Endothelial cell of umbilical vein (primary cell): ENCODE data around the gene FXYD6. TPM values are rescaled to one million over a fixed set of nuclear protein-coding genes. Genes with fewer than 3 reads are reported as not detected.

Source experiments
- BruUV-seq: library from RNA; stranded (reverse); fragments of 400-500 nt; replicated peaks from 2 replicates; lab custom pipeline; 2021; lab: Mats Ljungman, UMichigan
- CTCF ChIA-PET: fragments of 300-600, 350-600 bp; sonication (Branson Sonifier 250); formaldehyde crosslinking; loops from one replicate; lab custom pipeline; 2021; ENCODE audit warnings: antibody characterized with exemption, inconsistent platforms; lab: Charles Lee
- POLR2A ChIA-PET: fragments of 300-600, 350-600 bp; sonication (Branson Sonifier 250); formaldehyde crosslinking; loops from one replicate; lab custom pipeline; 2021; ENCODE audit warnings: antibody characterized with exemption, inconsistent platforms; lab: Charles Lee
- DNase-seq: peaks from one replicate; pipeline ENCODE4 v3.0.0-alpha.2; 2011; ENCODE audit warnings: low read depth, low spot score
- FAIRE-seq: peaks from 2 replicates; lab custom pipeline; 2011; peaks lifted over from hg19 to GRCh38; lab: Jason Lieb, UNC
- H2AFZ ChIP-seq: 2 replicates; pipeline ENCODE4 v1.6.0; 2012; ENCODE audit warnings: low read depth, low read length, control low read depth, inconsistent platforms
- H3K27ac ChIP-seq: 2 replicates; pipeline ENCODE4 v1.5.1; 2011; ENCODE audit warnings: low read depth, mild to moderate bottlenecking, control low read depth, low read length, moderate library complexity; ENCODE audit not compliant: insufficient read depth
- H3K27me3 ChIP-seq, 2 experiments: 2 replicates each; pipeline versions ENCODE4 v1.6.0 to v1.6.1; 2011; ENCODE audit warnings: low read length in 2 of 2, mixed read lengths in 1 of 2; ENCODE audit not compliant: control insufficient read depth in 2 of 2, insufficient read depth in 2 of 2
- H3K36me3 ChIP-seq, 2 experiments: 2 replicates in 1 of 2; 3 replicates in 1 of 2; pipeline ENCODE4 v1.5.1; 2011; ENCODE audit warnings: low read length in 2 of 2, mild to moderate bottlenecking in 1 of 2, moderate library complexity in 1 of 2; ENCODE audit not compliant: control insufficient read depth in 2 of 2, insufficient read depth in 2 of 2; ENCODE audit errors: extremely low read depth in 1 of 2
- H3K4me1 ChIP-seq: 3 replicates; pipeline ENCODE4 v1.5.1; 2011; ENCODE audit warnings: mild to moderate bottlenecking, low read length; ENCODE audit not compliant: control insufficient read depth, insufficient read depth; ENCODE audit errors: extremely low read depth
- H3K4me2 ChIP-seq: 2 replicates; pipeline ENCODE4 v1.6.1; 2011; ENCODE audit warnings: low read length, control low read depth, mixed read lengths; ENCODE audit not compliant: insufficient read depth
- H3K4me3 ChIP-seq, 3 experiments: fragments of 200-600 bp in 1 of 3; sonication (generic), shearing (Covaris generic) in 1 of 3; replicated peaks in 1 of 3; 2 replicates each; pipeline ENCODE4 v1.5.1; 2011 to 2016; ENCODE audit warnings: control low read depth in 3 of 3, low read length in 3 of 3, mild to moderate bottlenecking in 2 of 3, inconsistent platforms in 1 of 3, low read depth in 1 of 3, moderate library complexity in 1 of 3; ENCODE audit not compliant: insufficient read depth in 1 of 3
- H3K79me2 ChIP-seq: 2 replicates; pipeline ENCODE4 v1.6.0; 2012; ENCODE audit warnings: low read length, inconsistent platforms; ENCODE audit not compliant: control insufficient read depth, insufficient read depth
- H3K9ac ChIP-seq: replicated peaks from 2 replicates; pipeline ENCODE3; 2011; ENCODE audit warnings: low read length, control low read depth; ENCODE audit not compliant: insufficient read depth; ENCODE audit errors: extremely low read depth
- H3K9me1 ChIP-seq: replicated peaks from 3 replicates; pipeline ENCODE4 v1.6.0; 2011; ENCODE audit warnings: mild to moderate bottlenecking, low read length; ENCODE audit not compliant: control insufficient read depth, insufficient read depth; ENCODE audit errors: extremely low read depth
- H3K9me3 ChIP-seq: replicated peaks from 2 replicates; pipeline ENCODE4 v1.5.1; 2012; ENCODE audit warnings: low read length, inconsistent platforms; ENCODE audit not compliant: control insufficient read depth, insufficient read depth
- H4K20me1 ChIP-seq: replicated peaks from 2 replicates; pipeline ENCODE3; 2011; ENCODE audit warnings: mild to moderate bottlenecking, low read length; ENCODE audit not compliant: control insufficient read depth, insufficient read depth; ENCODE audit errors: extremely low read depth
- CTCF ChIP-seq, 2 donors: IDR thresholded peaks; 1 replicate in 1 of 2; 2 replicates in 1 of 2; pipeline ENCODE4 v1.5.1; 2011; ENCODE audit warnings: low read length in 2 of 2, mild to moderate bottlenecking in 2 of 2, moderate library complexity in 2 of 2, control low read depth in 1 of 2, inconsistent platforms in 1 of 2, low read depth in 1 of 2; ENCODE audit not compliant: insufficient read depth in 1 of 2; ENCODE audit errors: extremely low read depth in 1 of 2
- EZH2 ChIP-seq: IDR thresholded peaks from 2 replicates; pipeline ENCODE4 v1.6.1; 2012; ENCODE audit warnings: borderline replicate concordance, low read depth, mild to moderate bottlenecking, moderate library complexity, low read length, inconsistent platforms; ENCODE audit not compliant: severe bottlenecking
- FOS ChIP-seq: IDR thresholded peaks from 2 replicates; pipeline ENCODE4 v1.6.1; 2011; ENCODE audit warnings: mild to moderate bottlenecking, low read length, moderate library complexity, borderline replicate concordance; ENCODE audit not compliant: insufficient read depth
- GATA2 ChIP-seq: IDR thresholded peaks from 2 replicates; pipeline ENCODE4 v1.7.0; 2011; ENCODE audit warnings: low read depth, mild to moderate bottlenecking, moderate library complexity, mixed read lengths, low read length; ENCODE audit not compliant: insufficient read length, insufficient read depth
- JUN ChIP-seq: IDR thresholded peaks from 2 replicates; pipeline ENCODE4 v1.6.1; 2011; ENCODE audit warnings: borderline replicate concordance, low read depth; ENCODE audit not compliant: insufficient read length, insufficient read depth
- MYC ChIP-seq: IDR thresholded peaks from one replicate; pipeline ENCODE4 v1.6.1; 2011; ENCODE audit warnings: mild to moderate bottlenecking, low read depth, low read length
- POLR2A ChIP-seq: IDR thresholded peaks from 2 replicates; pipeline ENCODE4 v1.6.1; 2012; ENCODE audit warnings: low read depth, mild to moderate bottlenecking, control low read depth, low read length
- POLR2AphosphoS5 ChIP-seq: IDR thresholded peaks from 2 replicates; pipeline ENCODE4 v1.6.1; 2012; ENCODE audit warnings: low read depth, mild to moderate bottlenecking, control low read depth, low read length, moderate library complexity; ENCODE audit not compliant: insufficient read depth
- dilution Hi-C: fragments of 300-500 bp; cut with MboI; formaldehyde crosslinking; loops from one replicate; pipeline ENCODE4 v1.15.0; 2019; ENCODE audit warnings: low sequenced_read_pairs; ENCODE audit not compliant: extremely low pct_ligation_motif_present
- intact Hi-C: fragments of 100-400 bp; cut with micrococcal nuclease; formaldehyde crosslinking; loops from one replicate; pipeline ENCODE4 v1.10.0; 2022
- polyA plus RNA-seq, 4 experiments: library from polyadenylated mRNA; depleted of rRNA in 3 of 4; stranded (reverse) in 3 of 4; unstranded in 1 of 4; fragments of >200 nt; gene quantifications; 2 replicates each; pipeline versions ENCODE4 v1.2.1 to v1.2.3, GENCODE V29; 2011 to 2012; ENCODE audit warnings: missing spikeins in 1 of 4
- total RNA-seq: library from RNA; stranded (reverse); gene quantifications from 2 replicates; pipeline ENCODE4 v1.2.3, GENCODE V29; 2021
- TF ChIP-seq, protein P1 (sequence below): IDR thresholded peaks from 2 replicates; pipeline ENCODE4 v1.6.1; 2011; ENCODE audit not compliant: insufficient read depth, insufficient read length

The FXYD6 gene
- total and polyA plus RNA-seq, 2 donors (not counting 3 experiments of a cell fraction or from before 2014, with no cell fraction given): 1.4 to 8.7 TPM

DNA sequence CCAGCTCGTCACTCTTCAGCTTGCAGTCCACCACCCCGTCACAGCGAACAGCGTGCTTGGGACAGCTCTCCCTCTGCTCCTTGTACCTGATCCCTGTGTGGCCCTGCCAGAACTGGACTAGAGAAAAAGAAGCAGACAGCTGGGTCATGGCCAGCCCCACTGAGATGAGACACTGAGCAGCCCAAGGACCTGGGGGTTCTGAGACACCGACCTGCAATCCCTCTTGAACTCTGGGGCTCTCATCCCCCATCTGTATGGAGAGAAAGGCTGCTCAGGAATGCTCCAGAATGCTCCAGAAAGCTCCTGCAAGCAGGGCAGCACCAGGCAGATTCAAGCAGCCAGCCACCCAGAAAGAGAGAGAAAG, 37.9 kb upstream of the FXYD6 start:
- dilution Hi-C loops (no loop called here), intact Hi-C loops (no loop called here)
- Histone ChIP-seq H3K4me1 (no peaks in the 10 kb centered on the region), H3K4me3 (no peak overlapping the region), H3K9me3 (no peaks in the 10 kb centered on the region), H4K20me1 (no peaks in the 10 kb centered on the region), H3K27me3 (no peaks in the 10 kb centered on the region), H3K36me3 (no peaks in the 10 kb centered on the region), H3K79me2 (no peaks in the 10 kb centered on the region), H3K27ac (no peak overlapping the region), H2AFZ (no peak overlapping the region), H3K4me2 (no peak overlapping the region), H3K9me1 (no peaks in the 10 kb centered on the region), H3K9ac (no peak overlapping the region)
- BruUV-seq: no TSS peak
- CTCF ChIA-PET: interaction anchor here (0.9 to 1.5 kb wide), 2 partner anchors 10 to 32 kb away, joined by 3 read pairs; no protein-coding TSS in a partner anchor
- DNase-seq (no peak), FAIRE-seq (no peak)
- POLR2A ChIA-PET: no interaction called here
- TF ChIP-seq POLR2AphosphoS5: no peak
- TF ChIP-seq EZH2: no peak
- no peak for TF ChIP-seq CTCF (IDR thresholded peaks at IDR 0.05; ENCODE audit: extremely low read depth in 1 of 2, insufficient read depth in 1 of 2, low read depth in 1 of 2, low read length in 2 of 2)
- TF ChIP-seq MYC: no peak
- TF ChIP-seq POLR2A: no peak
- TF ChIP-seq JUN: no peak
- no peak for TF ChIP-seq FOS
- TF ChIP-seq GATA2: no peak
- TF ChIP-seq, protein P1, sequence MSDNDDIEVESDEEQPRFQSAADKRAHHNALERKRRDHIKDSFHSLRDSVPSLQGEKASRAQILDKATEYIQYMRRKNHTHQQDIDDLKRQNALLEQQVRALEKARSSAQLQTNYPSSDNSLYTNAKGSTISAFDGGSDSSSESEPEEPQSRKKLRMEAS: no peak
